OCI-LY1 (cell line): ENCODE data around the gene UBAC1.

Experiments used
- H2AFZ ChIP-seq: fragments of 200-600 bp; sonication (generic), shearing (Covaris generic); 2 replicates; pipeline ENCODE4 v1.6.0; 2014; ENCODE audit warnings: antibody characterized with exemption, mild to moderate bottlenecking, low read length
- H3F3A ChIP-seq: fragments of 200-600 bp; sonication (generic), shearing (Covaris generic); 2 replicates; pipeline ENCODE4 v1.6.0; 2014; ENCODE audit warnings: mild to moderate bottlenecking, antibody characterized with exemption, low read length, moderate library complexity; ENCODE audit not compliant: insufficient read depth
- H3K27ac ChIP-seq: fragments of 200-600 bp; sonication (generic); 2 replicates; pipeline ENCODE4 v1.5.1; 2014; ENCODE audit warnings: low read length, mixed run types, mild to moderate bottlenecking, low read depth; ENCODE audit not compliant: poor library complexity, severe bottlenecking
- H3K27me3 ChIP-seq: fragments of 200-600 bp; sonication (generic); 2 replicates; pipeline ENCODE4 v1.6.0; 2014; ENCODE audit warnings: antibody characterized with exemption, mild to moderate bottlenecking, low read length, moderate library complexity; ENCODE audit not compliant: insufficient read depth
- H3K36me3 ChIP-seq: fragments of 200-600 bp; sonication (generic); 2 replicates; pipeline ENCODE4 v1.6.1; 2014; ENCODE audit warnings: mild to moderate bottlenecking, antibody characterized with exemption, low read length, moderate library complexity, mixed read lengths; ENCODE audit not compliant: insufficient read depth
- H3K4me1 ChIP-seq: fragments of 200-600 bp; sonication (generic); 2 replicates; pipeline ENCODE4 v1.5.1; 2014; ENCODE audit warnings: mild to moderate bottlenecking, low read length, moderate library complexity; ENCODE audit not compliant: insufficient read depth, severe bottlenecking
- H3K4me2 ChIP-seq: fragments of 200-600 bp; sonication (generic), shearing (Covaris generic); 2 replicates; pipeline ENCODE4 v1.6.1; 2014; ENCODE audit warnings: low read length
- H3K4me3 ChIP-seq: fragments of 200-600 bp; sonication (generic); 2 replicates; pipeline ENCODE4 v1.5.1; 2014; ENCODE audit warnings: low read length, low read depth, mild to moderate bottlenecking, mixed read lengths; ENCODE audit not compliant: poor library complexity, severe bottlenecking
- H3K79me2 ChIP-seq: fragments of 200-600 bp; shearing (Covaris generic); 2 replicates; pipeline ENCODE4 v1.6.1; 2016; ENCODE audit warnings: mixed run types, low read length, mixed read lengths; ENCODE audit not compliant: insufficient read depth
- H3K9ac ChIP-seq: fragments of 200-600 bp; sonication (generic), shearing (Covaris generic); 2 replicates; pipeline ENCODE4 v1.6.1; 2014; ENCODE audit warnings: mild to moderate bottlenecking, low read length, mixed read lengths
- H3K9me2 ChIP-seq: fragments of 200-600 bp; sonication (generic), shearing (Covaris generic); 2 replicates; pipeline ENCODE4 v1.6.1; 2014; ENCODE audit warnings: low read depth, mild to moderate bottlenecking, low read length, mixed read lengths
- H3K9me3 ChIP-seq: fragments of 200-600 bp; shearing (Covaris generic); 2 replicates; pipeline ENCODE4 v1.6.1; 2014; ENCODE audit warnings: low read length, mixed read lengths
- H4K20me1 ChIP-seq: fragments of 200-600 bp; sonication (generic), shearing (Covaris generic); 2 replicates; pipeline ENCODE4 v1.6.0; 2016; ENCODE audit warnings: mild to moderate bottlenecking, low read length; ENCODE audit not compliant: insufficient read depth
- CTCF ChIP-seq: fragments of 200-600 bp; sonication (generic), shearing (Covaris generic); IDR thresholded peaks from 2 replicates; pipeline ENCODE4 v1.5.1; 2017; ENCODE audit warnings: mild to moderate bottlenecking, antibody characterized with exemption, low read length, moderate library complexity, mixed read lengths
- EZH2 ChIP-seq: fragments of 200-600 bp; sonication (generic), shearing (Covaris generic); IDR thresholded peaks from 2 replicates; pipeline ENCODE4 v1.8.0; 2017; ENCODE audit warnings: borderline replicate concordance, mixed run types, mild to moderate bottlenecking, antibody characterized with exemption, low read length, moderate library complexity, mixed read lengths

UBAC1 gene

DNA sequence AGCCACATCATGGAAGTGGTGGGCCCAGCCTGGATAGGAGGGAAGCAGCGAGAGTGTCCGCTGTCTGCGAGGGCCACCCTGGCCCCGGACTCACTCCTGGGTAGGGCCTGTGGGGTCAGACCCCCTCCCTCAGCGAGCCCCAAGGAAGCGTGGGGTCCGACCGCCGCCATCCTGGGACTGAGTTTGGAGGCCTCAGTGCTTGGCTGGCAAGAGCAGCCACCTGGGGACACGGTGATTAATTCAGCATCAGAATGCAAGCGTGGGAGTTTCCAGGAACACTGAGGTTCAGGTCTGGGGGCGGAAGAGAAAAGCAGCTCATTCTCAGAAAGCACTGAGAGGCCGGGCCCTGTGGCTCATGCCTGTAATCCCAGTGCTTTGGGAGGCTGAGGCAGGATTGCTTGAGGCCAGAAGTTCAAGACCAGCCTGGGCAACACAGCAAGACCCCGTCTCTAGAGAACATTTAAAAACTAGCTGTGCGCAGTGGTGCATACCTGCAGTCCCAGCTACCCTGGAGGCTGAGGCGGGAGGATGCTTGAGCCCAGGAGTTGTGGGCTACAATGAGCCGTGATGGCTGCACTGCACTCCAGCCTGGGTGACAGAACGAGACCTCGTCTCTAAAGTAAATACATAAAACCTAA, 35.6 kb downstream of the UBAC1 start:
- H3F3A ChIP-seq: no peaks in the 10 kb centered on the region
- H3K9me2 ChIP-seq: no peaks in the 10 kb centered on the region
- no peak overlapping the region for H3K4me2 ChIP-seq
- H3K4me1 ChIP-seq: no peaks in the 10 kb centered on the region
- no peaks in the 10 kb centered on the region for H3K27me3 ChIP-seq
- TF ChIP-seq EZH2: no peak
- no peak for TF ChIP-seq CTCF
- H3K9ac ChIP-seq: no peak overlapping the region
- H3K9me3 ChIP-seq: no peaks in the 10 kb centered on the region
- H2AFZ ChIP-seq: no peak overlapping the region
- H3K4me3 ChIP-seq: no peak overlapping the region
- H3K79me2 ChIP-seq: no peaks in the 10 kb centered on the region
- H4K20me1 ChIP-seq: no peaks in the 10 kb centered on the region
- no peaks in the 10 kb centered on the region for H3K36me3 ChIP-seq
- H3K27ac ChIP-seq: no peak overlapping the region

DNA sequence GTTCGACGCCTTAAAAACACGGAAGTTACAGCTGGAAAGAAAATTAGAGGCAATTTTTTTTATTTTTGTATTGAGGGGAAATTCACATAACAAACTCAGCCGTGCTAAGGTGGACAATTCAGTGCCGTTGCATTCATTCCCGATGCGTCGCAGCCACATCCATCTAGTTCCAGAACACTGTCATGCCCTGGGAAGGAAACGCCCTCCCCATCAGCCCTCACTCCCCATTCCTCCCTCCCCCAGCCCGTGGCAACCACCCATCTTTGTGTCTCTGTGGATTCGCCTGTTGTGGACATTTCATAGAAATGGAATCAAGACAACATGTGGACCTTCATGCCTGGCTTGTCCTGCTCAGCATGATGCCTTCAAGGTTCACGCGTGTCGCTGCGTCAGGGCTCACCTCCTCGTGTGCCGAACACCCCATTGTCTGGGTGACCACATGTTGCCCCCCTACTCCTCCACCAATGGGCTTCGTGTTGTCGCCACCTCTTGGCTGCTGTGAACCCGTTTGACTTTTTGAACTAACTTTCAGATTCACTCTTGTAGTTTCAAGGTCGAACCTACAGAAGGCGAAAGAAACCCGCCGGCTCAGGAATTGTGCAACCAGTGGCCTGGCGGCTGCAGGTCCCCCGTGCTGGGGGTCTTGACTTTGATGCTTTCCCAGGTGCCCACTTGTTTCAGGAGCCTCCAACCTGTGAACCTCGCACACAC, 36.4 kb downstream of the UBAC1 start:
- no peaks in the 10 kb centered on the region for H3K27me3 ChIP-seq
- H3K4me1 ChIP-seq: no peaks in the 10 kb centered on the region
- TF ChIP-seq EZH2 (no peak), CTCF (peak; percentile 36; the same call in 1 of the 2 replicates)
- no peaks in the 10 kb centered on the region for H3K36me3 ChIP-seq
- H3K9me2 ChIP-seq: no peaks in the 10 kb centered on the region
- H3F3A ChIP-seq: no peaks in the 10 kb centered on the region
- H3K27ac ChIP-seq: no peak overlapping the region
- no peak overlapping the region for H3K9ac ChIP-seq
- no peaks in the 10 kb centered on the region for H3K9me3 ChIP-seq
- no peak overlapping the region for H2AFZ ChIP-seq
- no peak overlapping the region for H3K4me2 ChIP-seq
- no peaks in the 10 kb centered on the region for H4K20me1 ChIP-seq
- no peaks in the 10 kb centered on the region for H3K79me2 ChIP-seq
- H3K4me3 ChIP-seq: no peak overlapping the region

- no peaks in the 10 kb centered on the region for H3K9me2 ChIP-seq
- no peaks in the 10 kb centered on the region for H3K36me3 ChIP-seq
- no peak overlapping the region for H3K4me2 ChIP-seq
- H3K9me3 ChIP-seq: no peaks in the 10 kb centered on the region
- H3K27ac ChIP-seq: no peak overlapping the region
- H3K79me2 ChIP-seq: no peaks in the 10 kb centered on the region
- no peak overlapping the region for H3K9ac ChIP-seq
- H3K4me3 ChIP-seq: no peak overlapping the region
- no peaks in the 10 kb centered on the region for H4K20me1 ChIP-seq
- no peaks in the 10 kb centered on the region for H3F3A ChIP-seq
- H2AFZ ChIP-seq: no peak overlapping the region
- H3K4me1 ChIP-seq: no peaks in the 10 kb centered on the region
- no peaks in the 10 kb centered on the region for H3K27me3 ChIP-seq
- TF ChIP-seq EZH2: no peak
- TF ChIP-seq CTCF: no peak
These were observed 37.7 kb downstream of the UBAC1 start for GRCh38 chr9:135923508-135923907.
